ENCODE measurements around the gene TGM1. TPM values are rescaled to one million over a fixed set of nuclear protein-coding genes. Genes with fewer than 3 reads are reported as not detected.

The TGM1 gene
- total RNA-seq, 4 donors from 2014 or later: 566 to 1,879 (median 1,037) TPM

GRCh38 chr14:24211311-24211710 is 51.7 kb downstream of the TGM1 start:
- intact Hi-C loops (cut with DNase I): no loop called here
- no peak for DNase-seq
- Histone ChIP-seq H3K27ac (no peak overlapping the region), H3K9me3 (no peaks in the 10 kb centered on the region), H3K4me1 (peaks cover 0 to 45% (median 18%) of the 10 kb centered on the region in 3 donors), H3K36me3 (peaks cover 4 to 54% (median 16%) of the 10 kb centered on the region in 3 donors), H3K4me3 (no peak overlapping the region), H3K27me3 (no peaks in the 10 kb centered on the region)
- WGBS, 2 donors: 91 to 94% methylated on average over 5 to 6 of the region's 6 CpGs
- TF ChIP-seq, protein P1, sequence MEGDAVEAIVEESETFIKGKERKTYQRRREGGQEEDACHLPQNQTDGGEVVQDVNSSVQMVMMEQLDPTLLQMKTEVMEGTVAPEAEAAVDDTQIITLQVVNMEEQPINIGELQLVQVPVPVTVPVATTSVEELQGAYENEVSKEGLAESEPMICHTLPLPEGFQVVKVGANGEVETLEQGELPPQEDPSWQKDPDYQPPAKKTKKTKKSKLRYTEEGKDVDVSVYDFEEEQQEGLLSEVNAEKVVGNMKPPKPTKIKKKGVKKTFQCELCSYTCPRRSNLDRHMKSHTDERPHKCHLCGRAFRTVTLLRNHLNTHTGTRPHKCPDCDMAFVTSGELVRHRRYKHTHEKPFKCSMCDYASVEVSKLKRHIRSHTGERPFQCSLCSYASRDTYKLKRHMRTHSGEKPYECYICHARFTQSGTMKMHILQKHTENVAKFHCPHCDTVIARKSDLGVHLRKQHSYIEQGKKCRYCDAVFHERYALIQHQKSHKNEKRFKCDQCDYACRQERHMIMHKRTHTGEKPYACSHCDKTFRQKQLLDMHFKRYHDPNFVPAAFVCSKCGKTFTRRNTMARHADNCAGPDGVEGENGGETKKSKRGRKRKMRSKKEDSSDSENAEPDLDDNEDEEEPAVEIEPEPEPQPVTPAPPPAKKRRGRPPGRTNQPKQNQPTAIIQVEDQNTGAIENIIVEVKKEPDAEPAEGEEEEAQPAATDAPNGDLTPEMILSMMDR (IDR thresholded peaks at IDR 0.05): no peak
- no peak for TF ChIP-seq POLR2A (IDR thresholded peaks at IDR 0.05)

DNA sequence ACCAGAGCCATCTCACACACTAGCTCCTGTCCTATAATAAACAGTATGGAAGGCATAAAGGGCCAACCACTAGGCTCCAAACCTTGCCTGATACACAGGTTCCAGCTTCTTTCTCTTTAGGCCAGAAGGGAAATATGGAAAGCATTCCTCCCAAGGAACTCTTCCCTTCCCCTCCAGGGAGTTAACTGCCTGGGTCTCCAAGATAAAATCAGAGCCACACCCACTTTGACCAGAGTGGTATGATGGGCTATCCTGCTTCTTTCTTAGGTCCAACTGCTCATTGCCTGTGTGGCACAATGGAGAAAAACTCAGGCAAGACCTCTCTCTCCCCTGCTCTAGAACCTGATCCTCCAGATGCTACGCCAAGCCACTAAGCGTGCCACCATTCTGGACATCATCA is 55.4 kb downstream of the TGM1 start:
- no peaks in the 10 kb centered on the region for H3K27me3 ChIP-seq
- H3K9me3 ChIP-seq: no peaks in the 10 kb centered on the region
- DNase-seq: no peak
- no peak overlapping the region for H3K27ac ChIP-seq
- peaks cover 4 to 87% (median 19%) of the 10 kb centered on the region in 3 donors for H3K36me3 ChIP-seq
- no peak overlapping the region for H3K4me3 ChIP-seq
- intact Hi-C loops (cut with DNase I): no loop called here
- 89 to 100% methylated on average over 1 to 2 of the region's 2 CpGs for WGBS, 2 donors
- TF ChIP-seq, protein P1 (IDR thresholded peaks at IDR 0.05): no peak
- TF ChIP-seq POLR2A (IDR thresholded peaks at IDR 0.05): no peak
- H3K4me1 ChIP-seq: peaks cover 0 to 17% (median 5%) of the 10 kb centered on the region in 3 donors

GRCh38 chr14:24207104-24207551 is 55.8 kb downstream of the TGM1 start:
- peaks cover 0 to 12% (median 1%) of the 10 kb centered on the region in 3 donors for H3K4me1 ChIP-seq
- WGBS, 2 donors: 95 to 100% methylated on average over 3 to 4 of the region's 5 CpGs
- peaks cover 4 to 92% (median 19%) of the 10 kb centered on the region in 3 donors for H3K36me3 ChIP-seq
- no peak for DNase-seq
- TF ChIP-seq, protein P1 (IDR thresholded peaks at IDR 0.05): no peak
- no peak for TF ChIP-seq POLR2A (IDR thresholded peaks at IDR 0.05)
- no peak overlapping the region for H3K27ac ChIP-seq
- H3K27me3 ChIP-seq: no peaks in the 10 kb centered on the region
- no peaks in the 10 kb centered on the region for H3K9me3 ChIP-seq
- intact Hi-C loops (cut with DNase I): no loop called here
- H3K4me3 ChIP-seq: no peak overlapping the region

DNA sequence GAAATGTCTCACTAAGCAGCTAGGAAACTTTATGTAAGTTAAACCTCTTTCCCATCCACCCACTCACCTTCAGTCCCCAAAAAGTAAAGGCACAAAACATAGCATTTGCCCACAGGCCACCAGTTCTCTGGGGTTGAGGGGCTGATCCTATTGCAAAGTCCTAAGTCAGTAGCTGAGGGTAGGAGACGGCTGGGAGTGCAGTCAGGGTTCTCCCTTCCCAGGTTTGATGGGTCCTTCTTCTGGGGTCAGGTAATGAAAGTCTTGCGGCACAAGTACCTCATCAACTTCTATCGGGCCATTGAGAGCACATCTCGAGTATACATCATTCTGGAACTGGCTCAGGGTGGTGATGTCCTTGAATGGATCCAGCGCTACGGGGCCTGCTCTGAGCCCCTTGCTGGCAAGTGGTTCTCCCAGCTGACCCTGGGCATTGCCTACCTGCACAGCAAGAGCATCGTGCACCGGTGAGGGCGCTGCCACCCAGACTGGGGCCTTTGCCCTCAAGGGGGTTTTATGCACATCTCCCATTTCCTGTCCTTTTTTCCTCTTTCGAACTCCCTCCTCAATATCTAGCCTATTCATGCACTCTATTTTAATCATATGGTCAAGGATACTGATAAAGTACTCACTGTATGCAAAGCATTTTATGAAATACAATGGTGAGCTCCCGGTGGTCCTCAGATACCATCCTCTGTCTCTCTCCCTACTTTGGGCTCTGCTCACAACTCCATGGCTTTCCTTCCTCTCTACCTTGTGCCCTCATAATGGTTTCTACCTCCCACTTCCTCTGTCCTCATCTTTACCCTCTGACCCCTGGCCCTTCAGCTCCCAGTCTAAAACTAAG is 56.5 kb downstream of the TGM1 start:
- DNase-seq: no peak
- no peaks in the 10 kb centered on the region for H3K27me3 ChIP-seq
- peaks cover 4 to 96% (median 19%) of the 10 kb centered on the region in 3 donors for H3K36me3 ChIP-seq
- no peak overlapping the region for H3K27ac ChIP-seq
- H3K4me3 ChIP-seq: no peak overlapping the region
- peaks cover 0 to 9% (median 0%) of the 10 kb centered on the region in 3 donors for H3K4me1 ChIP-seq
- no peaks in the 10 kb centered on the region for H3K9me3 ChIP-seq
- TF ChIP-seq, protein P1 (IDR thresholded peaks at IDR 0.05): no peak
- 93 to 97% methylated on average over 8 of the region's 11 CpGs for WGBS, 2 donors
- intact Hi-C loops (cut with DNase I): no loop called here
